NCI-H1436 (cell line): ENCODE results near the gene PRKCH.

Experiments
- DNase-seq: peaks from one replicate; lab custom pipeline; 2025; lab: John Stamatoyannopoulos, UW

Gene PRKCH

DNA sequence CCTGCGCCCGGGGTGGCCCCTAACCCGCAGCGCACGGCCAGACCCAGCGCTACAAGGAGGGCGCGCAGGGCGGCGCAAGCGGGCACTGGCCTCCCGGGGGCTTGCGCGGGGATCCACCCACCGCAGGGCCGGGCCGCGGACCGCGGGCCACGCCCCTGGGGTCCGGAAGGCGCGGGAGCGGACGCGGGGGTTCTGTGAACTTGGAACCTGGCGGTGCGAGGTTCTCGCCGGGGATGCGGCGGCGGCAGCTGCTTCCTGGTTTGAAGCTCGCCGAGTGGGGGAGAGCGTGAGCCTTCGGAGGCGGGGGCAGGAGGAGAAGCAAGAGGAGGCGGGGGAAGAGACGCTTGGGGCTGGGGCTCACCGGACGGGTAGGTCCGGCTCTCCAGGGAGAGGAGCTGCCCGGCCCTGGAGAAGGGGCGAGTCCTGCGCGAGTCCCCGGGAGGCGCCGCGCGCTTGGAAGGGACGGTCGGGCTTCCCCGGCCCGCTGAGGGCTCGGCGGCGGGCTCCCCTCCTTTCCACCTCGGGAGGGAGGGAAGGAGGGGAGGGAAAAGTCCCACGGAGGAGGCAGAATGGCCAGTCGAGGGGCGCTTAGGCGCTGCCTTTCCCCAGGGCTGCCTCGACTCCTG, at the start of gene PRKCH:
Gene PRKCH (plus strand): TSS at position 195 of the 626 bp plus-strand sequence. CDS start 523 bp downstream, outside the sequence.
- peak; percentile 57 for DNase-seq

DNA sequence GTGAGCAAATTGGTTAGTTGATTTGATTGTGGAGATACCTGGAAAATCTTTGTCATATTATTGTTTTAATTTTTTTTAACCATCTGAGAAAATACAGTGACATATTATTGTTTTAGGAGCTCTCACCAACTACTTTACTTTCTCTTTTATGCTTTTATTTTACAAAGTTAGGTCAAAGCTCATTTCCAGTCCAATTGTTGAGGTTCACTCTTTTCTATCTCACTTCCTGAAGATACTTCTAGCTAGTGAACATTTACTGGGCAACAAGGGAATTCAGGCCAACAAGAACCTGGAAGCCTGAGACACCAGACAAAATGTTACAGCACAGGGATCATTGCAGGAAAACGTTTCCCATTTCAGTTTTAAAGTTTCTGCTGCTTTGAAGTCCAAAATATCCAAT, 44.1 kb upstream of the PRKCH start:
- no peak for DNase-seq

DNA sequence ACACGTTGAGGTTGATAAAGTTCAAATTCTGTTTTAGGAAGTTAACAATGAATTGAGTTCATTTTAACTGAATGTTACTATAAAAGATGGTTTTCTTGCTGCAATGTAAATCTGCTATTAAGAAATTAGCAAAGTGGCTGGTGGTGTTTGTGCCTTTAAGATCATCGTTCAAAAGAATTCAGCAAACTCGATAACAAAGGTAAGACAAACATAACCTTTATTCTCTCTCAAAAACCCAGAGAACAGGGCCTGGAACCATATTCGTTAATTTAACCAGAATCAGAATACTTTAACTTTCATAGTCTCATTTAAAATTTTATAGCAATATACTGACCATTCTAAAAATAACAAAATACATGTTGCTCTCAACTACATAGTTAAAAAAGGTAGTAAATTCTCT, 43.6 kb upstream of the PRKCH start:
- DNase-seq: no peak

DNA sequence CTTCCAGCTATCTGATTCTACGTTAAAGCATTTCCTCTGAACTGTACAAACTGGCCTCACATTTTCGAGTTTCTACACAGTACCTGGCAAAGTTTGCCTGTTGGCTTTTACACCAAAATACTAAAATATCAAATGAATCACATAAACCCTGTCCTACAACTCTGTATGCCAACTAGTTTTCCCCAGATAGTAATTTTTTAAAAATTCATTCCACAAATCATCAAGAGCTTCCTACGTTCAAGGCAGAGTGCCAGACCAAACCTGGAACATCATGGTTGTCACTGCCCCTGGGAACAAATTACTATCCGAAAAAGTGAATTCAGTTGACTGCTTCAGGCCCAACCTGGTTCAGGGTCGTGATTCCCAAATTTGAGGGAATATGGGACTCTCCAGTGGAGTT, 42.3 kb upstream of the PRKCH start:
- no peak for DNase-seq

DNA sequence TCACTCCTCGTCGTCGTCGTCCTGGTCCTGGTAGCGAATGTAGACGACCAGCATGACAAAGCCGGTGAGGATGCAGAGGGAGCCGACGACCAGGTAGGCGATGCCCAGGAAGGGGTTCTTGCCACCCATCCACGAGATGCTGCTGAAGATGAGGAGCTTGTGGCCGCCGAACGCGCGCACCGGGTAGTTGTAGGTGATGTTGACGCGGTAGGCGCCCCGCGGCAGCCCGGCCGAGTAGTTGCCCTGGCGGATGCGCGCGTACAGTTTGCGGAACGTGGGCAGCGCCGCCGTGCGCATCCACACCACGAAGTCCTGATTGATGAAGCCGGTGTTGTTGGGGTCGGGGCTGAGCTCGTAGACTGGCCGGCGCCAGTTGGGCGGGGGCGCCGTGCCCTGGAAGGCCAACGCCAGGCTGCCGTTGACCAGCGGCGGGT, 41.3 kb upstream of the PRKCH start:
- DNase-seq: no peak

DNA sequence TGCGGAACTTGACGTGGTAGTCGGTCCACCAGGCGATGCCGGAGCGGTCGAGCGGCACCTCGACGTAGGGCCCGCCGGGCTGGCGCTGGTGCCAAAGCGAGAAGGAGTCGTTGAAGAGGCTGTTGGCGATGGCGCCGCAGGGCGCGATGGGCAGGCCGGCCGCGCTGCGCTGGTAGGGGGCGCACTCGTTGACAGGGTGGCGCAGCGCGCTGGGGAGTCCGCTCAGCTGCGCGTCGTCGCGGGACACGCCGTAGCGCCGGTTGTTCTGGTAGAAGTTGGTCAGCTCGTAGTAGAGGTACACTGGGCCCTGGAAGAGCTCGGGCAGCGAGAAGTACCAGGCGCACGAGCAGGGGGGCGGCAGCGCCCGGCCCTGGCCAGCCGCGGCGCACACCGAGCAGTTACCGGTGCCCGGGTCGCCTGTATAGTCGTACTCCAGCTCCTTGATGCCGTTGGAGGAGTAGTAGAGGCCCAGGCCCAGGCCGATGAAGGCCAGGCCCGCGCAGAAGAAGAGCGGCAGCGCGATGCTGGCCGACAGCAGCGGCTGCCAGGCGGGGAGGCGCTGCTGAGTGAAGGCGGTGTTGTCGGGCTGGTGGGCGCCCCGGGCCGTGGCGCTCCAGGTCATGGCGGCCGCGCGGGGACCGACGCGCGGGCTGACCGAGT, 40.7 kb upstream of the PRKCH start:
- peak; percentile 68 for DNase-seq

DNA sequence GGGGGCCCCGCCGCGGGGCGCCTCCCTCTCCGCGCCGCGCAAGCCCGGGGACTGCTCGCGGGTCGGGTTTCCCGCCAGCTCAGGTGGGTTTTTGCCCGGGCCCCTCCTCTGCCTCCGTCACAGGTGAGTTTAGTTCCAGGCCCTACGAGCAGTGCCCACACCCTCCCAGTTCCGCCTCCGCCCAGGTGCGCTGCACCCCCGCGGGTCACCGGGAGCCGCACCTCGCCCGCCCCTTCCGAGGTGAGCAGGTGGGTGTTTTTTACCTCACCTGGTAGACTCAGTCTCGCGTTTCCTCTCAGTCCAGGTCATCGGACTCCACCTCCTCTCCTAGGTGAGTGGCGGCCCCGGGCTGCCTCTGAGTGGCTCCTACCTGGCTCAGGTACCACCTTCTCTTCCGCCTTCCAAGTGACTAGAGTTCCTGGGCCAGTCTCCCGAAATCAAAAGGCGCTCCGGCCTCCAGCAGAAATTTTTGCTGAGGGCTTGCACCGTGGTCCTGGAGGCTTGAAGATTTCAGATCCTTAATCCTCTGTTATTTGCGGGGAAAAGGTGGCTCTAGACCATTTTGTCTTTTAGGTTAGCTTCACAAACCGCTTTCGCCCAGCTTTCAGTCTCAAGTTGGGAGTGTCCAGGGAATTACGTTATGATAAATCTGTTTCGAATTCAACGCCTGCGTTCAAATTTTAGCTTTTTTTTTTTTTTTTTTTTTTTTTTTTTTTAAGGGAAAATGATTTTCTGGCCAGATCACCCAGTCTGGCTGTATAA, 40.0 kb upstream of the PRKCH start, which contains the start of gene TMEM30B:
Gene TMEM30B (minus strand): TSS at position 153 of the 762 bp plus-strand sequence. CDS start 191 bp downstream, outside the sequence.
- peak; percentile 13 for DNase-seq

DNA sequence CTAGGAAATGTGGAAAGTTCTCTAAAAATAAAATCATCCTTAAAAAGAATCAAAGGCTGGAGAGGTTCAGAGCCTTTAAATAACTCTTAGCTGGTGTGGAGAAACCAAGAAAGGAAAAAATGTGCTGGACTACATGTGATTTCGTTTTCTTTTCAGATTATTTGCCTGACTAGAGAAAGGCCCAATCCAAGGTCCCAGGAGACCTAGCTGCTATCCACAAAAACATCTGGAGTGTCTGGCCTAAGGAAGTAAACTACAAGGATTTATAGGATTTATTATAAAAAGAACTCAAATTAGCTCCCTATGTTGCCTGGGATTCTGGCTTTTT, 39.5 kb upstream of the PRKCH start:
- DNase-seq: no peak

DNA sequence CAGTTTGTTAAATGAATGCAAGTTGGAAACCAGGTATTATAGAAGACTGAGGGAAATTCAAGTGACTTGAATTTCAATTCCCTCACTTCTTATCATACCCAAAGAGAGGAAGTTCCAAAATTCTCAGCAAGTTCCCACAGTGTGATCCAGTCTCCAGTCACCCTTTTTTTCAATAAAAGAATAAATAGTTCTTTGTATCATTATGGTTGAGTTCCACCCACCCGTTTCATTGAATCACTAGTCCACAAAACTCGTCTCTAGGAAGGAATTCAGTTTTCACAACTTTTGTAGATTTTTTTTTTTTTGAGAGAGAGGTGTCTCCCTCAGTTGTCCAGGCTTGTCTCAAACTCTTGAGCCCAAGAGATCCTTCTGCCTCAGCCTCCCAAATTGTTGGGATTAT, 38.6 kb upstream of the PRKCH start:
- DNase-seq: no peak

DNA sequence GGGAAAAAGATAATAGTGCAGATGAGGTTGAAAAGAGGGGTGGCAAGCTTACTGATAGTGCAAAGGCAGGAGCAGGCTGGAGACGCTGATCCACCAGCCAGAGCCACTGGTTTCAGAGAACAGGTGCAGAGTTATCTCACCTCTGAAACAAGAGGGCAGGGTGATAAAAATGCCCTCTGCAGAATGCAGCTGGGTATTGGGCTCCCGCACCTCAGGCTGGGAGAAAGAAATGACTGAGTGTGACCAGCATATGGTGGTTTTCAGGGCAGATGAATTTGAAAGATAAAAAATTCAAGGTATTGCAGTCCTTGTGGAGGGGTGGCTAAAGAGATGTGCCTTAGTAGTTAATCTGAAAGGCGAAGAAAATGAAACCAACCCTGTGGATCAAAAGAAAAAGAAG, 37.4 kb upstream of the PRKCH start:
- DNase-seq: no peak

DNA sequence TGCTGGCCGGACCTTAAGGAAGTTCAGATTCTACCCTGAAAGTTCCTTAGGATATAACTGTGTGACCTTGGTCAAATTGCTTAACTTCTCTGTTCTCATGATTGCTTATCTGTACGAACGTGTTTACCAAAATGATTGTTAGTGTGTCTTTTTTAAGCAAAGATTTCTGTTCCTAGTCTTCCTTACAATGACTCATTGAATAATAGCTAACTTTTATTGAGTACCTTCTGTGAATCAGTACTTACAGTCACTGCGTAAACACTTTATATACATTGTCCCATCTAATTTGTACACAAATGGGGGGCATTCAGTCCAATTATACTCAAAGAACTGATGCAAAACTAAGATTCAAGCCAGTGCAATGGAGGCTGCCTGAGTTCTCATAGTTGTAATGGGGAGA, 36.0 kb upstream of the PRKCH start:
- DNase-seq: no peak

DNA sequence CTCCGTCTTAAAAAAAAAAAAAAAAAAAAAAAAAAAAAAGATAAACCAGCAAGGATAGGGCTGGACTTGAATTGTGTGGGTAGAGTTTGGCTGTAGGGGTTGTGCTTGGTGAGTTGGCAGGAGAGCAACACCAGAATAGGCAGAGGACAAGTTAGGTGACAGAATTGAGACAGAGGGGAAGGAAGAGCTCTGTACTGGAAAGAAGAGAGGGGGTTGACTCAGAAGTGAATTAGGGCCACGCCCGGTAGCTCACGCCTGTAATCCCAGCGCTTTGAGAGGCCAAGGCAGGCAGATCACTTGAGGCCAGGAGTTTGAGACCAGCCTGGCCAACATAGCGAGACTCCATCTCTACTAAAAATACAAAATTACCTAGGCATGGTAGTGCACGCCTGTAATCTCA, 34.2 kb upstream of the PRKCH start:
- no peak for DNase-seq

DNA sequence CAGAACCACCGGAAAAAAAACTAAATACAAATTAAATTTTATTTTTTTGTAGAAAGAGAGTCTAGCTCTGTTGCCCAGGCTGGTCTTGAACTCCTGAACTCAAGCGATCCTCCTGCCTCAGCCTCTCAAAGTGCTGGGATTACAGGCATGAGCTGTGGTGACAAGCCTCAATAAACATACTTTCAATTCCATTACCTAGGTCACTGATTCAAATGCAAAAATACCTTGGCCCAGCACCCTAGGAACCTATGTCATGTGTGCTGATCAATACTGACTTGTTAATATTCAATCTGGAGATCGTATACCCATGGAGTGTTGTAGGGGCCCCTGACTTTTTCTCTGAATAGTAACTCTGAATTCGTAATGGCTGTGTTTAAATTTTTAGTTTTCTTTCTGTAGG, 33.2 kb upstream of the PRKCH start:
- no peak for DNase-seq

DNA sequence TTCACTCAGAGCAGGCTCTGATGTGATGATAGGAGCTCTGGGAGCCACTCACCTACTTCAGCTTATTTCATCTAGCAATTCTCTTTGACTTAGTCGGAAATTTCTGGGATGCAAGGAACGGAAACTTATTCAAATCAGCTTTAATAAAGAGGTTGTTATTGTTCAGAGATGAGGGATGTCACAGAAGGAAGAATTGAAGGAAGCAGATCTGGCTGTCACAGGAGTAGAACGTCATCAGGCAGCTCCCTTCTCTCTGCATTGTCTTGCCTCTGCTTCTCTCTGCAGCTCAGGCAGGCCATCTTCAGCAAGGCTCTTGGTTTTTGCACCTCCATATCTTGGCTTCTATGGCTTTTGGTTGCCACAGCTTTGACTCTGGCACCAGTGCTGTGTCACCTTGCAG, 32.7 kb upstream of the PRKCH start:
- DNase-seq: no peak

DNA sequence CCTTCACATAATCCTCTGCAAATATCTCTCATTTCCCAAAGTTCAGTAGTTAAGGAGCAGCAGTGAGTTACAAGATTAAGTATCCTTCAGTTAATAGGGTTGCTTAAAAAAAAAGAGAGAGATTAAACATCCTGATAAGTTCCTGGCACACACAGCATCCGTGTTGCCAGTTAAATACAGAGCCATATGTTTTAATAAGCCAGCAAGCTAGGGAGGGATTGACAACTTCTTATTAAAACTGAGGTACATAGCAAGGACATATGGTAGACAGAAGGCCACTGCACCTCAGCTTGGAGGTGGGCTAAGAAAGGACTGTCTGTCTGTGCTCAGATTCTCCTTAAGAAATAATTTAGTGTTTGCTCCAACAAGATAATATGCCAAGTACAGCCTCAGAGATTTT, 30.7 kb upstream of the PRKCH start:
- DNase-seq: no peak

DNA sequence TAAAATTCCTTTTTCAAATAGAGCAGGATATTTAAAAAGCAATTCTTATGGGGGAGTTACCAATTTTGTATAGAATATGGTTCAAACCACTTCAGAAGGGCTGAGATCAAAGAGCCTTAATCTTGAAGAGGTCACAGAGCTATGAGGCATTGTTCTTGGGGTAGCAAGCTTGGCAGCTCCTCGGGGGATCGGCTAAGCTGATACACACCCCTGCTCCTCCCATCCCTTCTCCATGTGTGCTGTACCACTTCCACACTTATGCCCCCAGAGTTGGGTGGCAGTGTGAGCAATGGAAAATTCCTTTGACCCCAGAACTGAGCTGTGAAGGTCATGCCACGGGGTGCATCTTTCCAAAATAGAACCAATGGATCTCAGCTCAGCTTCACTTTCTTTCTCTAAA, 25.2 kb upstream of the PRKCH start:
- DNase-seq: no peak

DNA sequence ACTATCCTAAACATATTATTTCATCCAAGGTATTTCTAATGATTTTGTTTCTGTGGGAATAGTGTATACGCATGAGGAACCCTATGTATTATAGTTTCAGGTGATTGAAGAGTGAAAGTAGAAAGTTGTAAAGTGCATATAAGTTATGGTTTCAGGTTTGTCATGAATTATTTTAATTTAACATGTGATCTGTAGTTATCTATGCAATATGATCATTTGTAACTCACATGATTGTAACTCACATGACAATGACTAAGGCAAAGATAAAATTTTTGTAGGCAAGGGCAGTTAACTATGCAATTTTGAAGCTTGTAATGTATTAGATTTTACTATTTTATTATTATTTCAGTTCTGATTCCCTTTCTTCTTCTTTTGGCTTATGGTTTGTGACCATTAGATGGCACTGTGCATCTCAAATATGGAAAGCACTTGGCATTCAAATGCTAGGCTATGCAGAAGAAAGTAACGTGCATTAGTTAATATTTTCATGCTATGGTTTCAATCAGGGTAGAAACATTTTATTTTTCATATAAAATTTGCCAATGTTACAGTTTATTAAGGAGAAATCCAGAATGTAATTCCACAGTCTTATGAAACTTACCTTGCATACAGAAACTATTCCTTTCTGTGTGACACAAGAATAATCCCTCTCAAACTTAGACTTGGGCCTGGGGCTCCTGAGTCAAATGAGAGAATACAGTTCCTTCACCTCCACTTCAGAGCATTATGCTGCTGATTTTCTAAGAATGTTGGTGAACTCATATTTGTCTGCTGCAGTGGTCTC, 24.5 kb upstream of the PRKCH start:
- peak; percentile 50 for DNase-seq

DNA sequence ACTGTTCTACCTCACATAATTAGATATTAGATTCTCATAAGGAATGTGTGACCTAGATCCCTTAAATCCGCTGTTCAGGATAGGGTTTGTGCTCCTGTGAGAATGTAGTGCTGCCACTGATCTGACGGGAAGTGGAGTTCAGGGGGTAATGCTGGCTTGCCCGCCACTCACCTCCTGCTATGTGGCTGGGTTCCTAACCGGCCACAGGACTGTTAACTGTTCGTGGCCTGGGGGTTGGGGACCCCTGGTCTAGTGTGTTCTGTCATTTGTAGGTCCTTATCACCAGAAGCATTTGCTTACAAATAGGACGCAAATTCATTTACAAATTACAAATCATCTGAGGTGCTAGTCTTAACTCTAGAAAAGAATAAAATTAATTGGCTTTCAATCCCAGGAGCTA, 23.8 kb upstream of the PRKCH start:
- no peak for DNase-seq

DNA sequence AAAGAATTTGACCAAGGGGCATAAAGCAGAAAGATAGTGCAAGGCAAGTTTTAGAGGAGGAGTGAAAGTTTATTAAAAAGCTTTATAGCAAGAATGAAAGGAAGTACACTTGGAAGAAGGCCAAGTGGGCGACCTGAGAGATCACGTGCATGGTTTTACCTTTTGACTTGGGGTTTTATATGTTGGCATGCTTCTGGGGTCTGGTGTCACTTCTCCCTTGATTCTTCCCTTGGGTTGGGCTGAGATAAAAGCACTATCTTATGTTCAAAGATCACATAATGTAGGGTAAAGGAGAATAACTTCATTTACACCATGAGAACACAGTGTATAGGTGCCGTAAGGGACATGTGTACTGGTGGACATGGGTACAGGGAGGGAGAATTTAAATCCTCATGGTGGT, 22.6 kb upstream of the PRKCH start:
- DNase-seq: no peak

DNA sequence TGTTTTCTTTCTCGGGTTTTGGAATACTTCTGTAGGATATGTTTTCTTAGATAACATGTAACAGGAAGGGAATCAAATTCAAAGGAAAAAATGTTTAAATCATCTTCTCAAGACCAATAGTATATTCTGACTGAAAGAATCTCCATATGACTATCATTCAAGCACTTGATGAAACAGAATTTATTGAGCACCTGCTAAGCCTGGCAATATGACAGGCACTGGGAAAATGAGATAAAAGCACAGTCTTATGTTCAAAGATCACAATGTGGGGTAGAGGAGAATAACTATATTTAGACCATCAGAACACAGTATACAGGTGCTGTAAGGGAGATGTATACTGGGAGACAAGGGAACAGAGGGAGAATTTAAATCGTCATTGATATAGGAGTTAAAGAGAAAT, 21.2 kb upstream of the PRKCH start:
- DNase-seq: no peak

DNA sequence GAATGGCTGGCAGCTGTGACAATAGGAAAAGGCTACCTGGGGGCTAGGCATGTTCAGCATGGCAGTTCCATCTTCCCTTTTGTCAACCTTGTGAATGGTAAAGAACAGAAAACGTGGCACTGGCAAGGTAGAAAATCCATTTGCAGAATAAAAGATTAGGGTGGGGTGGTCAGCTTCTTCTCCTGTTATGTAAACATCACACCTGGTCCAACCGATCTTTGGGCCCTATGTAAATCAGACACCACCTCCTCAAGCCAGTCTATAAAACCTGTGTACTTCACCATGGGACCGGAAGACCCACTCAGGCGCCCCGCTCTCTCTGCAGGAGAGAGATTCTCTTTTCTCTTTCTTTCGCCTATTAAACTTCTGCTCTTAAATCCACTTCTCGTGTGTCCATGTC, 20.6 kb upstream of the PRKCH start:
- no peak for DNase-seq

DNA sequence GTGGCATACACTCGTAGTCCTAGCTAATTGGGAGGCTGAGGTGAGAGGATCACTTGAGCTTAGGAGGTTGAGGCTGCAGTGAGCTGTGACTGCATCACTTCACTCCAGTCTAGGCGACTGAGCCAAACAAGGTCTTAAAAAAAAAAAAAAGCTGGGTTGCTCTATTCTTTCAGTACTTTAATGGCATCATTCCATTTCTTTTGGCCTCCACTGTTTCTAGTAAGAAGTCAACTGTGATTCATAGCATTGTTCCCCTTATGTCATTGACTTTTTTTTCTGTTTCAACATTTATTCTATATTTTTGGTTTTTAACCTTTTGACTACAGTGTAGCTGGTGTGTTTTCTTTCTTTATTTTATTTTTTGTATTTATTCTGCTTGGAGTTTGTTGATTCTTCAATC, 16.7 kb upstream of the PRKCH start:
- no peak for DNase-seq

DNA sequence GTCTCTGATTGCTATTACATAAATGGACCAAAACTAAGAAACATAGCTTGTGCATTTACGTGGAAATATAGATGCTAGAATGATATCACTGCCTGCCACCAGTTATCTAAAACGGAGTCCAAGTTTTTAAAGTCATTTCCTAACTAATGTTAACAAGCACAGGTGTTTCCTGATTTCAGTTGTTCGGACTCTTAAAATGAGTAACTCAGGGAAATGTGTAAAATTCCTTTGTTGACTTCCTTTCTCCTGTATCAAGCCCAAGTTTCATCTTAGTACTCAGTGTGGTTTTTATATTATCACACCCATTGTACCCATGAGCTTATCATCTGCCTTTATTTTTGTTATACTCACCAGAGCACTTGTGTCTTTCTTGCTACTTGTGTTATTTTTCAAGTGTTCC, 13.2 kb upstream of the PRKCH start:
- no peak for DNase-seq
